Neural progenitor cell (in vitro differentiated cells): ENCODE measurements around the gene SGPP1.

Experiments used
- EZH2phosphoT487 ChIP-seq: fragments of 200-600 bp; sonication (generic); IDR thresholded peaks from 2 replicates; pipeline ENCODE4 v1.6.1; 2017; ENCODE audit warnings: antibody characterized with exemption
- TF ChIP-seq, protein P1 (sequence below): fragments of 200-600 bp; sonication (generic); IDR thresholded peaks from 2 replicates; pipeline ENCODE4 v1.5.1; 2017; ENCODE audit warnings: antibody characterized with exemption, mild to moderate bottlenecking

DNA sequence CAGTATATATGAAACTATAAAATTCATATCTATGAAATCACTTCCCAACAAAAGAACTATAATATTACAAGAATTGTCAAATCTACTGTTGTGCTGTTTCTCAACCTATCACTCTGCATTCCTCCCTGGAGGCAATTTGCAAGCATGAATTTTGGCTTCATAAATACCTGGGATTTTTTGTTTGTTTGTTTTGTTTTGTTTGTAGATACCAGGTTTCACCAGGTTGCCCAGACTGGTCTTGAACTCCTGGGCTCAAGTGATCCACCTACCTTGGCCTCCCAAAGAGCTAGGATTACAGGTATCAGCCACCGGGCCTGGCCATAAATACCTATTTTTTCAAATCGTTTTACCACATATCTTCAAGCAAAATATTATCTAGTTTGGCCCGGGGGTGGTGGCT, 38.7 kb downstream of the SGPP1 start:
- TF ChIP-seq, protein P1, sequence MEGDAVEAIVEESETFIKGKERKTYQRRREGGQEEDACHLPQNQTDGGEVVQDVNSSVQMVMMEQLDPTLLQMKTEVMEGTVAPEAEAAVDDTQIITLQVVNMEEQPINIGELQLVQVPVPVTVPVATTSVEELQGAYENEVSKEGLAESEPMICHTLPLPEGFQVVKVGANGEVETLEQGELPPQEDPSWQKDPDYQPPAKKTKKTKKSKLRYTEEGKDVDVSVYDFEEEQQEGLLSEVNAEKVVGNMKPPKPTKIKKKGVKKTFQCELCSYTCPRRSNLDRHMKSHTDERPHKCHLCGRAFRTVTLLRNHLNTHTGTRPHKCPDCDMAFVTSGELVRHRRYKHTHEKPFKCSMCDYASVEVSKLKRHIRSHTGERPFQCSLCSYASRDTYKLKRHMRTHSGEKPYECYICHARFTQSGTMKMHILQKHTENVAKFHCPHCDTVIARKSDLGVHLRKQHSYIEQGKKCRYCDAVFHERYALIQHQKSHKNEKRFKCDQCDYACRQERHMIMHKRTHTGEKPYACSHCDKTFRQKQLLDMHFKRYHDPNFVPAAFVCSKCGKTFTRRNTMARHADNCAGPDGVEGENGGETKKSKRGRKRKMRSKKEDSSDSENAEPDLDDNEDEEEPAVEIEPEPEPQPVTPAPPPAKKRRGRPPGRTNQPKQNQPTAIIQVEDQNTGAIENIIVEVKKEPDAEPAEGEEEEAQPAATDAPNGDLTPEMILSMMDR, result no peak
- TF ChIP-seq EZH2phosphoT487, result no peak
